Endodermal cell (in vitro differentiated cells): Measurements from ENCODE around the gene TSPAN3. TPM values are rescaled to one million over a fixed set of nuclear protein-coding genes. Genes with fewer than 3 reads are reported as not detected.

Experiments
- DNase-seq: peaks from one replicate; pipeline ENCODE4 v3.0.0-alpha.2; 2017
- H3K27ac ChIP-seq: 2 replicates; pipeline ENCODE4 v1.5.1; 2013; ENCODE audit warnings: mild to moderate bottlenecking, low read depth, low read length, moderate library complexity
- H3K27me3 ChIP-seq: 2 replicates; pipeline ENCODE4 v1.6.1; 2013; ENCODE audit warnings: mild to moderate bottlenecking, low read length, moderate library complexity; ENCODE audit not compliant: insufficient read depth, control insufficient read depth, poor library complexity, severe bottlenecking
- H3K36me3 ChIP-seq: 2 replicates; pipeline ENCODE4 v1.7.0; 2013; ENCODE audit warnings: mild to moderate bottlenecking, low read length, moderate library complexity; ENCODE audit not compliant: control insufficient read depth, insufficient read depth
- H3K4me1 ChIP-seq: one replicate; pipeline ENCODE4 v1.7.0; 2013; ENCODE audit warnings: low read length; ENCODE audit not compliant: control insufficient read depth, insufficient read depth
- H3K4me3 ChIP-seq: 2 replicates; pipeline ENCODE4 v1.5.1; 2013; ENCODE audit warnings: mild to moderate bottlenecking, low read length, moderate library complexity
- H3K9ac ChIP-seq: 2 replicates; pipeline ENCODE4 v1.6.1; 2013; ENCODE audit warnings: mild to moderate bottlenecking, low read length, moderate library complexity; ENCODE audit not compliant: poor library complexity, severe bottlenecking; ENCODE audit errors: extremely low read depth
- H3K9me3 ChIP-seq: 2 replicates; pipeline ENCODE4 v1.6.1; 2013; ENCODE audit warnings: mild to moderate bottlenecking, low read length, moderate library complexity; ENCODE audit not compliant: control insufficient read depth
- H3K27ac Mint-ChIP-seq: 2 replicates; pipeline ENCODE4 v1.8.0; 2020; ENCODE audit warnings: mixed read lengths
- H3K27me3 Mint-ChIP-seq: 2 replicates; pipeline ENCODE4 v1.8.0; 2021; ENCODE audit warnings: mild to moderate bottlenecking, mixed read lengths; ENCODE audit not compliant: insufficient read depth
- H3K36me3 Mint-ChIP-seq: 2 replicates; pipeline ENCODE4 v1.8.0; 2020; ENCODE audit warnings: low read depth, mixed read lengths
- H3K4me1 Mint-ChIP-seq: 2 replicates; pipeline ENCODE4 v1.8.0; 2020; ENCODE audit warnings: mixed read lengths
- H3K4me3 Mint-ChIP-seq: 2 replicates; pipeline ENCODE4 v1.8.0; 2020; ENCODE audit warnings: mild to moderate bottlenecking, moderate library complexity, mixed read lengths
- H3K9me3 Mint-ChIP-seq: 2 replicates; pipeline ENCODE4 v1.8.0; 2020; ENCODE audit warnings: mild to moderate bottlenecking, mixed read lengths
- CTCF ChIP-seq: fragments of 200-600 bp; sonication (generic); conservative IDR thresholded peaks from 2 replicates; pipeline ENCODE4 v1.5.0; 2021; ENCODE audit warnings: antibody characterized with exemption, mild to moderate bottlenecking
- WGBS, 2 experiments: methylation state at CpG; one replicate each; pipeline versions ENCODE4 v1.1.5 to v1.1.7; 2013; ENCODE audit warnings: missing lambda C conversion rate in 2 of 2, mixed read lengths in 1 of 2; ENCODE audit not compliant: insufficient coverage in 1 of 2, insufficient read length in 1 of 2; 5-methylcytosine and 5-hydroxymethylcytosine counted together
- total RNA-seq, 2 donors: library from RNA; stranded (reverse); fragmentation: NEBNext Ultra II Directional in 1 of 2; extraction: Animal tissue kit (Norgen Biotek cat#: 25700) in 1 of 2; gene quantifications; 2 replicates in 1 of 2; 3 replicates in 1 of 2; pipeline ENCODE4 v1.2.1, GENCODE V29; 2021

Gene TSPAN3
- total RNA-seq, 2 donors from 2014 or later, result 188 to 211 TPM

- peak; percentile 35 for DNase-seq
- no peak overlapping the region for H3K9ac ChIP-seq
- H3K36me3 Mint-ChIP-seq, result no peaks in the 10 kb centered on the region
Measured at GRCh38 chr15:77021803-77022381, 49.0 kb downstream of the TSPAN3 start.

DNA sequence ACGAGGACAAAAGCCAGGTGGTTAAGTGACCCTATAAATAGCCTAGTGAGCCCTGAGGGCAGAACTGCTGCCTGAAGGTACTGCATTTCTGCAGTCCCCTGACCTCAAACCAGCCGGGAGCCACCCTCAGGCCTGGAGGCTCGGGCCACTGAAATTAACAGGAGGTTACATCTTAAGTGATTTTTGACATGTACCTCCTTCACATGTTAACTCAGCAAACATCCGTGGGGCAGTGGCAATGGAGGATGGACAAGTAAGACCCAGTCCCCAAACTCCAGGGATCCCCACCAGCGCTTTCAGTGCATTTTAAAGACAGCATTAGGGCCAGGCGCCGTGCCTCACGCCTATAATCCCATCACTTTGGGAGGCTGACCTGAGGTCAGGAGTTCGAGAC lies 49.8 kb downstream of the TSPAN3 start:
- Mint-ChIP-seq H3K4me3 (no peak overlapping the region), H3K27me3 (peaks cover 16% of the 10 kb centered on the region), H3K4me1 (no peaks in the 10 kb centered on the region), H3K36me3 (no peaks in the 10 kb centered on the region), H3K9me3 (no peaks in the 10 kb centered on the region), H3K27ac (no peak overlapping the region)
- TF ChIP-seq CTCF, result no peak
- Histone ChIP-seq H3K9ac (no peak overlapping the region), H3K27me3 (no peaks in the 10 kb centered on the region), H3K4me1 (no peaks in the 10 kb centered on the region), H3K4me3 (no peak overlapping the region), H3K27ac (no peak overlapping the region), H3K9me3 (no peaks in the 10 kb centered on the region), H3K36me3 (no peaks in the 10 kb centered on the region)
- WGBS, 2 experiments, result 78 to 94% methylated on average over 7 to 9 of the region's 9 CpGs
- DNase-seq, result peak; percentile 28

More at GRCh38 chr15:77021803-77022381, 49.0 kb downstream of the TSPAN3 start:
- WGBS, 2 experiments, result 82 to 92% methylated on average over 5 to 7 of the region's 7 CpGs
- H3K27ac ChIP-seq, result no peak overlapping the region
- Mint-ChIP-seq H3K4me3 (no peak overlapping the region), H3K27me3 (peaks cover 20% of the 10 kb centered on the region), H3K4me1 (no peaks in the 10 kb centered on the region), H3K9me3 (no peaks in the 10 kb centered on the region), H3K27ac (no peak overlapping the region)
- no peak for TF ChIP-seq CTCF
- no peak overlapping the region for H3K4me3 ChIP-seq
- H3K9me3 ChIP-seq, result no peaks in the 10 kb centered on the region
- no peaks in the 10 kb centered on the region for H3K36me3 ChIP-seq
- H3K4me1 ChIP-seq, result no peaks in the 10 kb centered on the region
- H3K27me3 ChIP-seq, result no peaks in the 10 kb centered on the region

- Histone ChIP-seq H3K9ac (no peak overlapping the region), H3K4me1 (no peaks in the 10 kb centered on the region), H3K27me3 (no peaks in the 10 kb centered on the region), H3K4me3 (no peak overlapping the region), H3K27ac (no peak overlapping the region), H3K36me3 (no peaks in the 10 kb centered on the region), H3K9me3 (no peaks in the 10 kb centered on the region)
- Mint-ChIP-seq H3K4me1 (no peaks in the 10 kb centered on the region), H3K27ac (no peak overlapping the region), H3K9me3 (no peaks in the 10 kb centered on the region), H3K4me3 (no peak overlapping the region), H3K27me3 (peaks cover 13% of the 10 kb centered on the region), H3K36me3 (no peaks in the 10 kb centered on the region)
- no peak for TF ChIP-seq CTCF
- no peak for DNase-seq
- WGBS, 2 experiments, result 93 to 96% methylated on average over 2 to 6 of the region's 6 CpGs
Measured at GRCh38 chr15:77020348-77021087, 50.4 kb downstream of the TSPAN3 start.
